SK-N-MC (cell line): ENCODE measurements around the gene OR5K2.

Experiments used
- EZH2 ChIP-seq: fragments of 200-600 bp; sonication (generic); IDR thresholded peaks from one replicate; pipeline ENCODE4 v1.6.1; 2017; ENCODE audit warnings: antibody characterized with exemption
- POLR2AphosphoS5 ChIP-seq: IDR thresholded peaks from 2 replicates; pipeline ENCODE4 v1.6.1; 2012; ENCODE audit warnings: mild to moderate bottlenecking, low read depth, low read length, borderline replicate concordance

DNA sequence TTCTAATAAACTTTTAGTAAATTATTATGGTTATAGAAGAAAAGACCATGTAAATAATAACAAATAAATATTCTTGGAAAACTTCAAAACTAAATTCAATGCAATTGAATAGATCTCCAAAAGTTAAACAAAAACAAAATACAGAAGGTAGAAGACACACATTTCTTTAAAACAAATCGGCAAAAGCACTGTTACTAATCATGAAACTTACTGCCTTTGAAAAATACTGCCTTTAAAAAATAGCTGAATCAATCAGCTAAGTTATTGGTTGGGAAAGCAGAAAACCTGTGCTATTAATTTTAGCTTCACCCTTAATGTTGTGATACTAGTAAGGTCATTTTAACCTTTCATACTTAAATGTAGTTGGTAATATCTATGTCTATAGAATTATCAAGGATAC, 37.3 kb downstream of the OR5K2 start:
- no peak for TF ChIP-seq POLR2AphosphoS5
- TF ChIP-seq EZH2 = no peak
